ENCODE data around the gene FCMR.

- TF ChIP-seq EZH2 (IDR thresholded peaks at IDR 0.05; ENCODE audit: borderline replicate concordance, low read depth, low read length, severe bottlenecking): no peak
- no peak for TF ChIP-seq CTCF (IDR thresholded peaks at IDR 0.05; ENCODE audit: borderline replicate concordance, extremely low read depth, low read length, poor library complexity, severe bottlenecking)
Observed at GRCh38 chr1:206939841-206940587, 18.3 kb upstream of the FCMR start.

Data from DND-41 (cell line).